ENCODE data around the gene ZC3H10.
A peak's percentile ranks its signal among the peaks of the same experiment; 100 is the strongest.

The ZC3H10 gene

GRCh38 chr12:56127888-56128669, 10.0 kb downstream of the ZC3H10 start, which contains the start of gene ESYT1:
Gene ESYT1 (plus strand): TSS chr12:56128267. CDS start chr12:56128320, 53 bp downstream.
- DNase-seq: peak; percentile 99 to 100 (median 99)

DNA sequence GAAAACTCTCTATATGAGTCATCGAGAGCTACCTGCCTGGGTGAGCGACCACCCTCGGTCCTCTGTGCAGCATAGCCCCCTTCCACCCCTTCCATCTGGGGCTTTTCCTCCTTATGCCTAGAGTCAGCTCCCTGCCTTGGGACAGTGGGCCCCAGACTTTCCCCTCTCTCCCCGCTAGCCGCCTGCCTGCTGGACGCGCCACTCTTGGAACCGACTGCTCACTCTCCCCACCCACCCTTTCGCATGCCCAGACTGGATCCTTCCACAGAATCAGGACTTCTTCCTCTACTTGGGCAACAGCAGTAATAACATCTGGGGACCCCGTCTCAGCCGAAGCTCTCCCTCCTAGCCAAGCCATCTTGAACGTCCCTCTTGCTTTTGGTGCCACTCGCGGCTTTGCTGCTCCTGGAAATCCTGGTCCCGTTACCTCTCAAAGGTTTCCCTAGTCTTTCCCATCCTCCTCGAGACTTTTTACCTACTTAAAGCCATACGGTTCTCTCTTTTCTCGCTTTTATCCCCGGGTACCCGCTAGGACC, 10.7 kb downstream of the ZC3H10 start:
- DNase-seq: peak in 2 of 3 experiments; percentile 67 to 69

GRCh38 chr12:56129206-56129941, 11.3 kb downstream of the ZC3H10 start:
- peak; percentile 21 to 74 (median 69) for DNase-seq

- no peak for DNase-seq
Observed at GRCh38 chr12:56129942-56130495, 12.0 kb downstream of the ZC3H10 start.

GRCh38 chr12:56130876-56131275, 12.8 kb downstream of the ZC3H10 start:
- DNase-seq: no peak

DNA sequence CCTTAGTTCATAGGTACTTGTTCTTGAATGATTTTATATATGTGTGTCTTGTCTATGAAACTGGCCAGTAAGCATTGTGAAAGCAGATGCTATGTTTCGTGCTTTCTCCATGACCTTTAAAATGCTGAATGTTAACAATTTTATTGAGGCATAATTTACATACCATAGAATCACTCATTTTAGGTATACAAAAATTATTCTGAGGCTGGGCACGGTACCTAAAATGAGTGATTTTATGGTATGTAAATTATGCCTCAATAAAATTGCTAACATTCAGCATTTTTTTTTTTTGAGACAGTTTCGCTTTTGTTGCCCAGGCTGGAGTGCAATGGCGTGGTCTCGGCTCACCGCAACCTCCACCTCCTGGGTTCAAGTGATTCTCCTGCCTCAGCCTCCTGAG, 16.8 kb downstream of the ZC3H10 start:
- DNase-seq: no peak

DNA sequence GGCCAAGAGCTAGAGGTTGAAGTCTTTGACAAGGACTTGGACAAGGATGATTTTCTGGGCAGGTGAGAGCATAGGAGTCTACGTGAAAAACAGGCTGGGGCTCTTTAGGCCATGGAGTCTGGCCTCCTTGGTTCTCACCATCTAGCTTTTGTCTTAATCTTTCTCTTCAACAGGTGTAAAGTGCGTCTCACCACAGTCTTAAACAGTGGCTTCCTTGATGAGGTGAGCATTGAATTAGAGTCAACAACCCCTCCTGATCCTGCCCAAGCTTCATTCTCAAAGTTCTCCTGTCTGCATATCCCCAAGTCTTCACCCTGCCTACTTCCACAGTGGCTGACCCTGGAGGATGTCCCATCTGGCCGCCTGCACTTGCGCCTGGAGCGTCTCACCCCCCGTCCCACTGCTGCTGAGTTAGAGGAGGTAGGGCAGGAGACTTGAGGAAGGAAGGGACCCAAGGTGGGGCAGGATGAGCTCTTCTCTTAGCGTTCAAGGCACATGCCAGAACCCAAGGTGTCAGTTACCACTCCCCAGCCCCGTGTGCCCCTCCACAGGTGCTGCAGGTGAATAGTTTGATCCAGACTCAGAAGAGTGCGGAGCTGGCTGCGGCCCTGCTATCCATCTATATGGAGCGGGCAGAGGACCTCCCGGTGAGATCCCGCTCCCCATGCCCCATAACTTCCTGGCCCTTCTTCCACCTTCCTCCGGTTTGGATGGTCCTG, 19.9 kb downstream of the ZC3H10 start:
- no peak for DNase-seq

DNA sequence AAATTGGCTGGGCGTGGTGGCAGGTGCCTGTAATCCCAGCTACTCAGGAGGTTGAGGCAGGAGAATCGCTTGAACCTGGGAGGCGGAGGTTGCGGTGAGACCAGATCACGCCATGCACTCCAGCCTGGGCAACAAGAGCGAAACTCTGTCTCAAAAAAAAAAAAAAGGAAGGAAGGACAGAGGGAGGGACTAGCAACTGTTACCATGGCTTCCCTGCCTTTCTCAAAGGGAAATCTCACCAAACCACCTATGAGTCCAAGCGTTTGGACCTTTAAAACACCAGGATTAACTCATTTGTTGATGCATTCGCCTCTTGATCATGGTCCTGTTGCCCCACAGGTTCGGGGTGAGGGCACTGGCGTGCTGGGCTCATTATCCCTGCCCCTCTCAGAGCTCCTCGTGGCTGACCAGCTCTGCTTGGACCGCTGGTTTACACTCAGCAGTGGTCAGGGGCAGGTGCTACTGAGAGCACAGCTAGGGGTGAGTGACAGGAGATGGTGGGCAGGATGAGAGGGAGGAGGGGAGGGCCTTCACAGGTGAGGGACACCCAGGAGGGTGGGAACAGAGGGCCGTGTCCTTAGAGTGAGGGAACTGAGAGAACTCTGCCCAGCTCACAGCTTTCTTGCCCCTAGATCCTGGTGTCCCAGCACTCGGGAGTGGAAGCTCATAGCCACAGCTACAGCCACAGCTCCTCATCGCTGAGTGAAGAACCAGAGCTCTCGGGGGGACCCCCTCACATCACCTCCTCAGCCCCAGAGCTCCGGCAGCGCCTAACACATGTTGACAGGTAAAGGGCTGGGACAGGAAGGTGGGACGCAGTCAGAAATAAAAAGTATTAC, 24.1 kb downstream of the ZC3H10 start:
- DNase-seq: no peak

- no peak for DNase-seq
Observed at GRCh38 chr12:56143217-56143616, 25.2 kb downstream of the ZC3H10 start.

GRCh38 chr12:56143870-56144269, 25.8 kb downstream of the ZC3H10 start:
- no peak for DNase-seq

DNA sequence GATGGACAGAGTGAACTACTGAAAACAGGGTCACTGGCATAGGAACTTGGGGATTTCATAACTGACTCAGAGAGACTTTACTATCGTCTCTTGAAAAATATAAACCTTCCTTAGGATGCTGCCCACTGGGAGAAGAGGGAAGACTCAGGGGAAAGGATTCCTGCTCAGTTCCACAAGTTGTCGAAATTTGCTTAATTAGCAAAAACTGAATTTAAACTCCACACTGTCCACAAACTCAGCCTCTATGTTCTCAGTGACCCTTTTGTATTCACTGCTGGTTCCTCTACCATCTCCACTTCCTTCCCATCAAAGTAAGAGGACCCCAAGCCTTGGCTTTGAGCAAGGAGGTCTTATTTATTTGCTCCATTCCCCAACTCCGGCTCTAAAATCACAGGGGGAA, 27.2 kb downstream of the ZC3H10 start:
- no peak for DNase-seq

DNA sequence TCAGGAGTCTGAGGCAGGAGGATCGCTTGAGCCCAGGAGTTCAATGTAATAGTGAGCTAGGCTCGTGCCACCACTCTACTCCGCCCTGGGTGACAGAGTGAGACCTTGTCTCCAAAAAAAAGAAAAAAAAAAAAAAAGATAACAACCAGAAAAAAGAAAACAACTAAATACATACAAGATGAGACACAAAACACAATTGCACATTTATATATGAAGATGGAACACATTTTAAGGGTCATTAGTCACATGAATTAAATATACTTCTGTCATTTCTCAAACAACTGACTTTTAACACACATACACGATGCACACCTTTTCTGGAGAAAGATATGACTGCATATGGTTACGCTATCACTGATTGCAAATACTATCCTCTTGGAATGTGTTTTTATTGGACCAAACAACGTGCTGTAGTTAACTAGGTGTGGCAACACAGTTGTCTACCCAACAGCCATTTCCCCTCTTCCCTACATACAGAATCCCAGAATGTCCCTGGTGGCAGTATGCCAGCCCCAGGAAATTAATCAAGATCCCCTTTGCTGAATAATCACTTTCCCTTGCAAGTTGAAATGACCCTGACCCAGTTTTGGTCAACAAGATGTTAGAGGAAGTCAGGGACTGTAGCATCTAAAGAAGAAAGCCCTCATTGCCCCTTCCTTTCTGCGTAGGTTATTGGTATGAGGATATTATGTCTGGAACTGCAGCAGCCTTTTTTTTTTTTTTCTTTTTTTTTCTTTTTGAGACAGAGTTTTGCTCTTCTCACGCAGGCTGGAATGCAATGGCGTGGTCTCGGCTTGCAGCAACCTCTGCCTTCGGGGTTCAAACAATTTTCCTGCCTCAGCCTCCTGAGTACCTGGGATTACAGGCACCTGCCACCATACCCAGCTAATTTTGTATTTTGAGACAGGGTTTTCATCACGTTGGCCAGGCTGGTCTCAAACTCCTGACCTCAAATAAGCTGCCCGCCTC, 28.7 kb downstream of the ZC3H10 start:
- peak in 1 of 3 experiments; percentile 33 for DNase-seq

GRCh38 chr12:56150563-56150962, 32.5 kb downstream of the ZC3H10 start:
- peak in 2 of 3 experiments; percentile 10 to 45 for DNase-seq

DNA sequence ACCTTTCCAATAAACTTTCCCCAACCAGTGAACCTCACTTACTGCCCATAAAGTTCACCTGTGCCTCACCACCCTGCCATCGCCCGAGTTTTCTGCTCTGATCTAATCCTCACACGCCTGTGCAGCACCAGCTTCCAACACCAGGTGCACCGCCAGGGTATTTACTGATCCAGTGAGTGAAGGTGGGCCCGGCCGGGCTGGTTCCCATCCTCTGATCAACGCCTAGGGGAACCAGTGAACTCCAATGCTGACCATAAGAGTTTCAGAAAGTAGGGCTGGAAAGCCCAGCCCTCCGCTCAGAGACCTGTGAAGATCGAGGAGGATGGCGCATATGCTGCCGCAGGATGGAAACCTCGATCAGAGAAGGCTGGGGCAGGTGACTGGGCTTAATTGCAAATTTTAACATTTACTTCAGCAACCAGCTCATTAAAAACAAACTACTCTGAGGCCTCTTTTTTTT, 33.6 kb downstream of the ZC3H10 start:
- DNase-seq: peak; percentile 49 to 88 (median 82)

- peak; percentile 94 to 95 (median 94) for DNase-seq
Observed at GRCh38 chr12:56152132-56152755, 34.2 kb downstream of the ZC3H10 start, which contains the start of gene MYL6B. Gene MYL6B (plus strand): TSS chr12:56152587. CDS start chr12:56153919, 1,332 bp downstream.

- DNase-seq: peak in 2 of 3 experiments; percentile 61
Observed at GRCh38 chr12:56152756-56153677, 35.0 kb downstream of the ZC3H10 start.

DNA sequence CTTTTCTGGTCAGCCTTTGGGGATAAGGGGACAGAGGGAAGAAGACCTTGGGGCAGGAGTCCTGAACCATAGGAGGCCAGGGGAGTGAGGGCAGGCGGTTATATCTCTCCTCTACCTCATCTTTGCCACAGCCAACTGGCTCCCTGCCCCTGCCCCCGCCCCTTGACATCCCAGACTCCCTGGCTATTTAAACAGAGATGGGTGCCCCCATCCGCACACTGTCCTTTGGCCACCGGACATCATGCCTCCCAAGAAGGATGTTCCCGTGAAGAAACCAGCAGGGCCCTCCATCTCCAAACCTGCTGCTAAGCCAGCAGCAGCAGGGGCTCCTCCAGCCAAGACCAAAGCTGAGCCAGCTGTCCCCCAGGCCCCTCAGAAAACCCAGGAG, 35.6 kb downstream of the ZC3H10 start:
- DNase-seq: no peak

GRCh38 chr12:56154246-56154771, 36.2 kb downstream of the ZC3H10 start:
- peak in 2 of 3 experiments; percentile 67 to 85 for DNase-seq

Data from NCI-H1417 (cell line).